Neural cell (in vitro differentiated cells): ENCODE data around the gene DIAPH2. TPM values are rescaled to one million over a fixed set of nuclear protein-coding genes. Genes with fewer than 3 reads are reported as not detected.

Experiments
- H2AFZ ChIP-seq: fragments of 200-600, 300-800 bp; sonication (generic), shearing (Covaris generic); 2 replicates; pipeline ENCODE4 v1.6.0; 2014; ENCODE audit warnings: low read depth, mild to moderate bottlenecking, antibody characterized with exemption, low read length, moderate library complexity
- H3F3A ChIP-seq: fragments of 200-600 bp; shearing (Covaris generic); 2 replicates; pipeline ENCODE4 v1.6.1; 2016; ENCODE audit warnings: mild to moderate bottlenecking, moderate library complexity, mixed read lengths, antibody characterized with exemption, low read length; ENCODE audit not compliant: insufficient read depth, poor library complexity, severe bottlenecking
- H3K27ac ChIP-seq: fragments of 200-600, 300-800 bp; sonication (generic), shearing (Covaris generic); 2 replicates; pipeline ENCODE4 v1.5.1; 2014; ENCODE audit warnings: mild to moderate bottlenecking, low read length, moderate library complexity
- H3K27me3 ChIP-seq: fragments of 300-800, 200-600 bp; sonication (generic), shearing (Covaris generic); 2 replicates; pipeline ENCODE4 v1.6.0; 2014; ENCODE audit warnings: mild to moderate bottlenecking, low read depth, low read length, moderate library complexity; ENCODE audit not compliant: insufficient read depth
- H3K36me3 ChIP-seq: fragments of 300-800, 200-600 bp; sonication (generic), shearing (Covaris generic); 2 replicates; pipeline ENCODE4 v1.5.1; 2014; ENCODE audit warnings: mild to moderate bottlenecking, antibody characterized with exemption, low read length, moderate library complexity; ENCODE audit not compliant: insufficient read depth
- H3K4me2 ChIP-seq: fragments of 300-800, 200-600 bp; sonication (generic), shearing (Covaris generic); 2 replicates; pipeline ENCODE4 v1.6.0; 2014; ENCODE audit warnings: mild to moderate bottlenecking, low read length
- H3K4me3 ChIP-seq: fragments of 300-800, 200-600 bp; sonication (generic), shearing (Covaris generic); 2 replicates; pipeline ENCODE4 v1.5.1; 2014; ENCODE audit warnings: mild to moderate bottlenecking, low read length, moderate library complexity
- H3K79me2 ChIP-seq: fragments of 200-600 bp; shearing (Covaris generic); replicated peaks from 2 replicates; pipeline ENCODE4 v1.6.0; 2014; ENCODE audit warnings: mild to moderate bottlenecking, low read length, moderate library complexity; ENCODE audit not compliant: insufficient read depth
- H3K9ac ChIP-seq: fragments of 300-800, 200-600 bp; sonication (generic), shearing (Covaris generic); 2 replicates; pipeline ENCODE4 v1.6.1; 2016; ENCODE audit warnings: mild to moderate bottlenecking, low read length, mixed read lengths
- H3K9me2 ChIP-seq: fragments of 200-600 bp; shearing (Covaris generic); 2 replicates; pipeline ENCODE4 v1.6.1; 2016; ENCODE audit warnings: mild to moderate bottlenecking, low read length, mixed read lengths; ENCODE audit not compliant: insufficient read depth
- H3K9me3 ChIP-seq: fragments of 200-600, 300-800 bp; sonication (generic), shearing (Covaris generic); 2 replicates; pipeline ENCODE4 v1.6.1; 2016; ENCODE audit warnings: mild to moderate bottlenecking, mixed run types, low read length, moderate library complexity, mixed read lengths
- H4K20me1 ChIP-seq: fragments of 200-600 bp; shearing (Covaris generic); 2 replicates; pipeline ENCODE4 v1.6.1; 2016; ENCODE audit warnings: mild to moderate bottlenecking, mixed run types; ENCODE audit not compliant: insufficient read depth
- EP300 ChIP-seq: fragments of 450-650 bp; conservative IDR thresholded peaks from 2 replicates; pipeline ENCODE4 v1.6.1; 2014; ENCODE audit warnings: antibody characterized with exemption, mild to moderate bottlenecking, moderate library complexity; ENCODE audit not compliant: poor library complexity, severe bottlenecking
- EZH2 ChIP-seq: fragments of 200-600, 300-800 bp; shearing (Covaris generic), sonication (generic); IDR thresholded peaks from 2 replicates; pipeline ENCODE4 v1.6.1; 2014; ENCODE audit warnings: antibody characterized with exemption, low read length, borderline replicate concordance, mild to moderate bottlenecking; ENCODE audit not compliant: insufficient read depth, poor library complexity, severe bottlenecking
- MXI1 ChIP-seq: fragments of 450-650 bp; conservative IDR thresholded peaks from 2 replicates; pipeline ENCODE4 v1.6.1; 2014; ENCODE audit warnings: antibody characterized with exemption, mild to moderate bottlenecking; ENCODE audit not compliant: poor library complexity, severe bottlenecking
- POLR2AphosphoS5 ChIP-seq: IDR thresholded peaks from 2 replicates; pipeline ENCODE4 v1.6.1; 2012
- RAD21 ChIP-seq: fragments of 450-650 bp; conservative IDR thresholded peaks from 2 replicates; pipeline ENCODE4 v1.6.1; 2014; ENCODE audit warnings: antibody characterized with exemption, mild to moderate bottlenecking, moderate library complexity
- SMC3 ChIP-seq: fragments of 450-650 bp; conservative IDR thresholded peaks from 2 replicates; pipeline ENCODE4 v1.6.1; 2014; ENCODE audit warnings: antibody characterized with exemption, mild to moderate bottlenecking, moderate library complexity; ENCODE audit not compliant: poor library complexity
- TAF1 ChIP-seq: IDR thresholded peaks from 2 replicates; pipeline ENCODE4 v1.6.1; 2012; ENCODE audit warnings: low read depth
- polyA plus RNA-seq: library from polyadenylated mRNA; depleted of rRNA; stranded (reverse); fragments of >200 nt; gene quantifications from 2 replicates; pipeline ENCODE4 v1.2.3, GENCODE V29; 2014
- TF ChIP-seq, protein P1 (sequence below): IDR thresholded peaks from 2 replicates; pipeline ENCODE4 v1.6.1; 2012; ENCODE audit warnings: borderline replicate concordance
- TF ChIP-seq, protein P2 (sequence below): fragments of 450-650 bp; IDR thresholded peaks from 2 replicates; pipeline ENCODE4 v1.5.1; 2014; ENCODE audit warnings: antibody characterized with exemption, mild to moderate bottlenecking, moderate library complexity; ENCODE audit not compliant: poor library complexity, severe bottlenecking

Gene DIAPH2
- polyA plus RNA-seq, 1 donor from 2014 or later: 0.07 TPM

DNA sequence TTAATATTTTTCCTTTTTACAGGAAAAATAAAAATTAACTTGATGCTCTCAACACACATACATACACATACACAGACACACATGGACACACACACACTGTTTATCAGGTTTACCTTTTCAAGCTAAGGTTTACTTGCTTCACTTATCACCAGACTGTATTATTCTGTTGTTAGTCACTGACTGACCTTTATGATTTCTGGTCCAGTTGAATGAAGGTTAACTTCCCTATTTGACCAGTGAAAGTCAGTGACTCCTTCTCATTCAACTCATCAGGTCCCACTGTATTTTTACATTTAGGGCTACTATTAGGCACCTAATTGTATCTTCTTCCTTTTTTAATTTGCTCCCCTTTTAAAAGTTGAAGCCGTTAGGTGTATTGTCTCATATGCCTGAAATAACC is 16.0 kb downstream of the DIAPH2 start:
- Histone ChIP-seq H3K4me3 (no peak overlapping the region), H3K9ac (no peak overlapping the region), H3K9me2 (no peaks in the 10 kb centered on the region), H3K4me2 (no peak overlapping the region), H2AFZ (no peak overlapping the region), H3K36me3 (no peaks in the 10 kb centered on the region), H3K79me2 (no peaks in the 10 kb centered on the region), H3F3A (no peaks in the 10 kb centered on the region), H3K27ac (no peak overlapping the region), H3K9me3 (no peaks in the 10 kb centered on the region), H3K27me3 (no peaks in the 10 kb centered on the region), H4K20me1 (no peaks in the 10 kb centered on the region)
- no peak for TF ChIP-seq POLR2AphosphoS5
- TF ChIP-seq, protein P1, sequence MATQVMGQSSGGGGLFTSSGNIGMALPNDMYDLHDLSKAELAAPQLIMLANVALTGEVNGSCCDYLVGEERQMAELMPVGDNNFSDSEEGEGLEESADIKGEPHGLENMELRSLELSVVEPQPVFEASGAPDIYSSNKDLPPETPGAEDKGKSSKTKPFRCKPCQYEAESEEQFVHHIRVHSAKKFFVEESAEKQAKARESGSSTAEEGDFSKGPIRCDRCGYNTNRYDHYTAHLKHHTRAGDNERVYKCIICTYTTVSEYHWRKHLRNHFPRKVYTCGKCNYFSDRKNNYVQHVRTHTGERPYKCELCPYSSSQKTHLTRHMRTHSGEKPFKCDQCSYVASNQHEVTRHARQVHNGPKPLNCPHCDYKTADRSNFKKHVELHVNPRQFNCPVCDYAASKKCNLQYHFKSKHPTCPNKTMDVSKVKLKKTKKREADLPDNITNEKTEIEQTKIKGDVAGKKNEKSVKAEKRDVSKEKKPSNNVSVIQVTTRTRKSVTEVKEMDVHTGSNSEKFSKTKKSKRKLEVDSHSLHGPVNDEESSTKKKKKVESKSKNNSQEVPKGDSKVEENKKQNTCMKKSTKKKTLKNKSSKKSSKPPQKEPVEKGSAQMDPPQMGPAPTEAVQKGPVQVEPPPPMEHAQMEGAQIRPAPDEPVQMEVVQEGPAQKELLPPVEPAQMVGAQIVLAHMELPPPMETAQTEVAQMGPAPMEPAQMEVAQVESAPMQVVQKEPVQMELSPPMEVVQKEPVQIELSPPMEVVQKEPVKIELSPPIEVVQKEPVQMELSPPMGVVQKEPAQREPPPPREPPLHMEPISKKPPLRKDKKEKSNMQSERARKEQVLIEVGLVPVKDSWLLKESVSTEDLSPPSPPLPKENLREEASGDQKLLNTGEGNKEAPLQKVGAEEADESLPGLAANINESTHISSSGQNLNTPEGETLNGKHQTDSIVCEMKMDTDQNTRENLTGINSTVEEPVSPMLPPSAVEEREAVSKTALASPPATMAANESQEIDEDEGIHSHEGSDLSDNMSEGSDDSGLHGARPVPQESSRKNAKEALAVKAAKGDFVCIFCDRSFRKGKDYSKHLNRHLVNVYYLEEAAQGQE: no peak
- no peak for TF ChIP-seq TAF1
- no peak for TF ChIP-seq MXI1

DNA sequence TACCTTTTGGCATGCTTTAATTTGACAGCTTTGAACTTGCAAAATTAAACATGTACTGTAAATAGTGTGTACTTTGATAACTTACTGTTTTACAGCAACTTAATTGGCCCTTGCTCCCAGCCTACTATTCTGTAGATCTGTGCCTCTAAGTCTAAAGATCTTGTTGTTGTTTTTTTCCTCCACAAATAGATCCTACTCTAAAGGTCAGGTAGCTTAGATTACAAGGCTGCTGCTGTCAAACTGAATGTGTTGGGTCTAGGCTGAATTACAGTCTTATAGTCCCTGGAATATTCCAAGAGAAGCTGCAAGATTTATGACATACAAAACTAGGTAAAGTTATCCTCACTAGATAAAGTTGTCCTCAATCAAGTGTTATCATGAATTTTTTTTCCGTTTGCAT is 18.7 kb downstream of the DIAPH2 start:
- Histone ChIP-seq H3K4me3 (no peak overlapping the region), H3F3A (no peaks in the 10 kb centered on the region), H3K4me2 (no peak overlapping the region), H4K20me1 (no peaks in the 10 kb centered on the region), H2AFZ (no peak overlapping the region), H3K27me3 (no peaks in the 10 kb centered on the region), H3K36me3 (no peaks in the 10 kb centered on the region), H3K9ac (no peak overlapping the region), H3K27ac (no peak overlapping the region), H3K9me2 (no peaks in the 10 kb centered on the region), H3K9me3 (no peaks in the 10 kb centered on the region), H3K79me2 (no peaks in the 10 kb centered on the region)
- TF ChIP-seq EZH2: no peak
- TF ChIP-seq, protein P2, sequence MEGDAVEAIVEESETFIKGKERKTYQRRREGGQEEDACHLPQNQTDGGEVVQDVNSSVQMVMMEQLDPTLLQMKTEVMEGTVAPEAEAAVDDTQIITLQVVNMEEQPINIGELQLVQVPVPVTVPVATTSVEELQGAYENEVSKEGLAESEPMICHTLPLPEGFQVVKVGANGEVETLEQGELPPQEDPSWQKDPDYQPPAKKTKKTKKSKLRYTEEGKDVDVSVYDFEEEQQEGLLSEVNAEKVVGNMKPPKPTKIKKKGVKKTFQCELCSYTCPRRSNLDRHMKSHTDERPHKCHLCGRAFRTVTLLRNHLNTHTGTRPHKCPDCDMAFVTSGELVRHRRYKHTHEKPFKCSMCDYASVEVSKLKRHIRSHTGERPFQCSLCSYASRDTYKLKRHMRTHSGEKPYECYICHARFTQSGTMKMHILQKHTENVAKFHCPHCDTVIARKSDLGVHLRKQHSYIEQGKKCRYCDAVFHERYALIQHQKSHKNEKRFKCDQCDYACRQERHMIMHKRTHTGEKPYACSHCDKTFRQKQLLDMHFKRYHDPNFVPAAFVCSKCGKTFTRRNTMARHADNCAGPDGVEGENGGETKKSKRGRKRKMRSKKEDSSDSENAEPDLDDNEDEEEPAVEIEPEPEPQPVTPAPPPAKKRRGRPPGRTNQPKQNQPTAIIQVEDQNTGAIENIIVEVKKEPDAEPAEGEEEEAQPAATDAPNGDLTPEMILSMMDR: no peak
- no peak for TF ChIP-seq RAD21
- no peak for TF ChIP-seq SMC3
- no peak for TF ChIP-seq EP300
- no peak for TF ChIP-seq MXI1
- TF ChIP-seq, protein P1: no peak
- TF ChIP-seq POLR2AphosphoS5: no peak
- TF ChIP-seq TAF1: no peak
